MCF 10A (cell line): Measurements from ENCODE around the gene ARHGEF16. TPM values are rescaled to one million over a fixed set of nuclear protein-coding genes. Genes with fewer than 3 reads are reported as not detected.

Source experiments
- BruUV-seq: library from RNA; stranded (reverse); fragments of 400-500 nt; replicated peaks from 2 replicates; lab custom pipeline; 2021; lab: Mats Ljungman, UMichigan
- CTCF ChIA-PET: fragments of 300-600 bp; sonication (Branson Sonifier 250); formaldehyde crosslinking; extraction: SDS; loops from one replicate; lab custom pipeline; 2021; ENCODE audit warnings: antibody characterized with exemption, inconsistent platforms; lab: Yijun Ruan, JAX
- POLR2A ChIA-PET: fragments of 300-600, 350-650 bp; sonication (Branson Sonifier 250); formaldehyde crosslinking; extraction: SDS; loops from one replicate; lab custom pipeline; 2020; ENCODE audit warnings: antibody characterized with exemption, inconsistent platforms; lab: Yijun Ruan, JAX
- DNase-seq: peaks from one replicate; pipeline ENCODE4 v3.0.0-alpha.2; 2018; ENCODE audit not compliant: unreplicated experiment
- H3K27ac Mint-ChIP-seq: one replicate; pipeline ENCODE4 v1.8.0; 2022; ENCODE audit warnings: mild to moderate bottlenecking, low read depth, mixed read lengths; ENCODE audit not compliant: unreplicated experiment
- H3K27me3 Mint-ChIP-seq: one replicate; pipeline ENCODE4 v1.8.0; 2022; ENCODE audit warnings: mixed read lengths; ENCODE audit not compliant: insufficient read depth, unreplicated experiment
- H3K36me3 Mint-ChIP-seq: one replicate; pipeline ENCODE4 v1.8.0; 2022; ENCODE audit warnings: mild to moderate bottlenecking, moderate library complexity, mixed read lengths; ENCODE audit not compliant: insufficient read depth, unreplicated experiment
- H3K4me1 Mint-ChIP-seq: one replicate; pipeline ENCODE4 v1.8.0; 2022; ENCODE audit warnings: mixed read lengths; ENCODE audit not compliant: insufficient read depth, unreplicated experiment
- H3K4me3 Mint-ChIP-seq: one replicate; pipeline ENCODE4 v1.8.0; 2022; ENCODE audit warnings: mild to moderate bottlenecking, moderate library complexity, mixed read lengths; ENCODE audit not compliant: unreplicated experiment
- H3K9me3 Mint-ChIP-seq: one replicate; pipeline ENCODE4 v1.8.0; 2022; ENCODE audit warnings: mixed read lengths; ENCODE audit not compliant: unreplicated experiment
- intact Hi-C: fragments of 100-400 bp; cut with micrococcal nuclease; formaldehyde crosslinking; loops from 2 replicates; pipeline ENCODE4 v1.14.1; 2022
- total RNA-seq: library from RNA; stranded (reverse); gene quantifications from 2 replicates; pipeline ENCODE4 v1.2.3, GENCODE V29; 2022
- TF ChIP-seq, protein P1 (sequence below): fragments of 200-600 bp; IDR thresholded peaks from one replicate; pipeline ENCODE4 v1.8.0; 2022; ENCODE audit warnings: antibody characterized with exemption, mild to moderate bottlenecking; ENCODE audit not compliant: unreplicated experiment

ARHGEF16 gene
- total RNA-seq, 1 experiment from 2014 or later: 8.6 TPM

DNA sequence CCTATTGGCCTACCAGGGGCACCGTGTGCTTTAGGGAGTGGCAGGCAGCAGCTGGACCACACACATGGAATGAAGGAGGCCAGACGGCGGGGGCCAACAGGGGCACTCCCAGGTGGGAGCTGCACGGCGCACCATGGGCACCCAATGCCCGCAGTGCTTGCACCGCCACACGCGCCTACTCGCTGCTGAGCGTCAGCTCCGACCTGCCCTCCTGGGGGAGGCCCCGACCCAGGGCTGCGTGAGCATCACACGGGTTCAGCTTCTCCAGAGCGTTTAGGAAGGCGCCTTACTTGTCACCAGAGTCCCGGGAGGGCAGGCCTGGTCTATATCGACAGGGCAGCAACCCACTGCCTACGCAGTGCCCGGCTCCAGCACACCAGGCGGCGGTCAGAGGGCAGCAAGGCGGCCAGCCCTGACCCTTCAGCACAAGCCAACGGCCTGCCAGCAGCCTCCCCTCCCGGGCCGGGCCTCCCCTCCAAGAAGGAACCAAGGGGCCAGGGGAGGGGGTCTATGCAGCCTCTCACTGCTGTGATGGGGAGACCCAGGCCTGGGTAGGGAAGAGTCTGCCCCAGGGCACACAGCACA is 64.9 kb downstream of the ARHGEF16 start:
- CTCF ChIA-PET: interaction anchor here (0.7 to 5.4 kb wide), 10 partner anchors 9 to 119 kb away, joined by 3 to 37 read pairs (median 4); no protein-coding TSS in a partner anchor
- H3K27ac Mint-ChIP-seq: no peak overlapping the region
- peaks cover 6% of the 10 kb centered on the region for H3K36me3 Mint-ChIP-seq
- intact Hi-C loops: no loop called here
- no peak overlapping the region for H3K4me3 Mint-ChIP-seq
- BruUV-seq: no TSS peak
- no peak for DNase-seq
- POLR2A ChIA-PET: no interaction called here
- TF ChIP-seq, protein P1, sequence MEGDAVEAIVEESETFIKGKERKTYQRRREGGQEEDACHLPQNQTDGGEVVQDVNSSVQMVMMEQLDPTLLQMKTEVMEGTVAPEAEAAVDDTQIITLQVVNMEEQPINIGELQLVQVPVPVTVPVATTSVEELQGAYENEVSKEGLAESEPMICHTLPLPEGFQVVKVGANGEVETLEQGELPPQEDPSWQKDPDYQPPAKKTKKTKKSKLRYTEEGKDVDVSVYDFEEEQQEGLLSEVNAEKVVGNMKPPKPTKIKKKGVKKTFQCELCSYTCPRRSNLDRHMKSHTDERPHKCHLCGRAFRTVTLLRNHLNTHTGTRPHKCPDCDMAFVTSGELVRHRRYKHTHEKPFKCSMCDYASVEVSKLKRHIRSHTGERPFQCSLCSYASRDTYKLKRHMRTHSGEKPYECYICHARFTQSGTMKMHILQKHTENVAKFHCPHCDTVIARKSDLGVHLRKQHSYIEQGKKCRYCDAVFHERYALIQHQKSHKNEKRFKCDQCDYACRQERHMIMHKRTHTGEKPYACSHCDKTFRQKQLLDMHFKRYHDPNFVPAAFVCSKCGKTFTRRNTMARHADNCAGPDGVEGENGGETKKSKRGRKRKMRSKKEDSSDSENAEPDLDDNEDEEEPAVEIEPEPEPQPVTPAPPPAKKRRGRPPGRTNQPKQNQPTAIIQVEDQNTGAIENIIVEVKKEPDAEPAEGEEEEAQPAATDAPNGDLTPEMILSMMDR: no peak
- H3K9me3 Mint-ChIP-seq: no peaks in the 10 kb centered on the region
- no peaks in the 10 kb centered on the region for H3K27me3 Mint-ChIP-seq
- H3K4me1 Mint-ChIP-seq: no peaks in the 10 kb centered on the region

DNA sequence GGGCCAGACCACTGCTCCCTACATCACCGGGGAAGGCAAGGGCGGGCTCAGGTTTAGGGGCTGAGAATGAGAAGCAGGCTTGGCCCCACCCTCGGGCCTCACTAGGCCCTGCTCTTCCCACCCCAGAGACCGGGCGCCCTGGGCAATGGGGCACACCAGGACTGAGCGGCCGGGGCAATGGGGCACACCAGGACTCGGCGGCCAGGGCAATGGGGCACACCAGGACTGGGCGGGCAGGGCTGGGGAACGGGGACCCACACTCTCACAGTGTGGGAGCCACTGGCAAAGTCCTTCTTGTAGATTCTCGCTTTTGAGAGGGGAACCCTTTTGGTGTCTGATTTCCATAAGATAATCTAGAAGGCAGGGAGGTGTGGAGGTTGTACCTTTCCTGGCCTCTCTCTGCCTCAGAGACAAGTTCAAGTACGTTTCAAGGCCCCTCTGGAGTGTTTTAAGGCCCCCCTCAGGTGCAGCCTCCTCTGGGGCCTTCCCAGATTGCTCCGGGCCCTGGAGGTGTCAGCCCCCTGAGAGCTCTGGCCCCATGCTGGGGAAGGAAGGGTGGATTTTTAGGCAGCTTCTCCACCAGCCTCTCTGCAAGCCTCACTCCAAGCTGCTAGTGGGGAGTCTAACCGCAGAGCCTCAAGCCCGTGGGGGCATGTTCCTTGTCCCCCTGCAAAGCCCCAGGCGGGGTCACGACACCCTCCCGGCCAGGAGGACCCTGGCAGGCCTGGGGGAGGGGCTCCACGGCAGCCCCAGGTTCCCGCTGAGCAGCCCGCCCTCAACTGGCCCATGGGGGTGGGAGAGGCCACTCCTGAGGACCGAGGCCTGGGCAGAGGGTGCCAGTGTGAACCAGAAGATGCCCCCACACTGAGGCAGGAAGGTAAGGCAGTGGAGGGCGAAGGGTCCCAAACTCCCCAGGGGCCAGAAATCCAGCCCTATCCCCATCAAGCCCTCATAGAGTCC is 66.2 kb downstream of the ARHGEF16 start:
- no peaks in the 10 kb centered on the region for H3K4me1 Mint-ChIP-seq
- CTCF ChIA-PET: interaction anchor here (0.5 to 0.6 kb wide), 2 partner anchors 101 to 680 kb away, joined by 3 to 4 read pairs; no protein-coding TSS in a partner anchor
- H3K27me3 Mint-ChIP-seq: no peaks in the 10 kb centered on the region
- H3K27ac Mint-ChIP-seq: no peak overlapping the region
- no peaks in the 10 kb centered on the region for H3K9me3 Mint-ChIP-seq
- BruUV-seq: no TSS peak
- no peak overlapping the region for H3K4me3 Mint-ChIP-seq
- intact Hi-C loops: no loop called here
- H3K36me3 Mint-ChIP-seq: peaks cover 6% of the 10 kb centered on the region
- no peak for DNase-seq
- TF ChIP-seq, protein P1: no peak
- POLR2A ChIA-PET: interaction anchor here (0.6 kb wide), 1 partner anchor 57 kb away, joined by 4 read pairs; no protein-coding TSS in a partner anchor

- Mint-ChIP-seq H3K9me3 (no peaks in the 10 kb centered on the region), H3K36me3 (peaks cover 6% of the 10 kb centered on the region), H3K4me3 (no peak overlapping the region), H3K27ac (no peak overlapping the region), H3K27me3 (no peaks in the 10 kb centered on the region), H3K4me1 (no peaks in the 10 kb centered on the region)
- no peak for DNase-seq
- BruUV-seq: no TSS peak
- intact Hi-C loops: no loop called here
- ChIA-PET CTCF (interaction anchor here (0.6 kb wide), 2 partner anchors 9 to 100 kb away, joined by 3 to 5 read pairs; no protein-coding TSS in a partner anchor), POLR2A (interaction anchor here (0.6 kb wide), 1 partner anchor 57 kb away, joined by 4 read pairs; no protein-coding TSS in a partner anchor)
- TF ChIP-seq, protein P1: no peak
These were observed 67.0 kb downstream of the ARHGEF16 start for GRCh38 chr1:3521426-3521825.

- Mint-ChIP-seq H3K36me3 (peaks cover 6% of the 10 kb centered on the region), H3K27ac (no peak overlapping the region), H3K4me1 (no peaks in the 10 kb centered on the region), H3K9me3 (no peaks in the 10 kb centered on the region), H3K27me3 (no peaks in the 10 kb centered on the region), H3K4me3 (no peak overlapping the region)
- ChIA-PET CTCF (interaction anchor here (0.6 kb wide), 1 partner anchor 8 kb away, joined by 5 read pairs; no protein-coding TSS in a partner anchor), POLR2A (no interaction called here)
- intact Hi-C loops: no loop called here
- no TSS peak for BruUV-seq
- DNase-seq: no peak
- TF ChIP-seq, protein P1: no peak
These were observed 67.6 kb downstream of the ARHGEF16 start for GRCh38 chr1:3522112-3522511.
